ENCODE results near the gene AGTR1.

- TF ChIP-seq CTCF (IDR thresholded peaks at IDR 0.05; ENCODE audit: low read length) (no peak), EZH2 (IDR thresholded peaks at IDR 0.05; ENCODE audit: borderline replicate concordance, low read length) (no peak)
These were observed 75.1 kb downstream of the AGTR1 start for GRCh38 chr3:148772835-148773234.

Measured in OCI-LY1 (cell line).